GM19238 (cell line): ENCODE data around the gene PEA15.

Source experiments
- DNase-seq: peaks from one replicate; pipeline ENCODE4 v3.0.0; 2011; ENCODE audit warnings: low spot score; ENCODE audit not compliant: insufficient read length

PEA15 gene

DNA sequence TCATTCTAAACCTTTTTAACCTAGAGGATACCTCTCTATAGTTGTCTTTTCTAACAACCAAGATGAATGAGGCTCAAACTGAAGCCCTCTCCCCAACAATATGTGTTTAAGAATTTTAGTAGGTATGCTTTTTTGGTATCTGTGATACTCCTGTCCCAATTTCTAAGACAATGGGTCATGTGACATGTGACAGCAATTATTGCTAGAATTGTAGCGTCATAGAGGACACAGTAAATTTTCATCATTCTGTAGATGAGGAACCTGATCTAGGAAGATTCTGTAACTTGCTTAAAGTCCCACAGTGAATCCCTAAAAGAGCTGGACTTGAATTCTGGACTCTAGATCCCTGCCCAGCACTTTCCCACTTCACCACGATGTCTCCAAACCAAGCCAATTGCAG lies 26.5 kb upstream of the PEA15 start:
- no peak for DNase-seq

DNA sequence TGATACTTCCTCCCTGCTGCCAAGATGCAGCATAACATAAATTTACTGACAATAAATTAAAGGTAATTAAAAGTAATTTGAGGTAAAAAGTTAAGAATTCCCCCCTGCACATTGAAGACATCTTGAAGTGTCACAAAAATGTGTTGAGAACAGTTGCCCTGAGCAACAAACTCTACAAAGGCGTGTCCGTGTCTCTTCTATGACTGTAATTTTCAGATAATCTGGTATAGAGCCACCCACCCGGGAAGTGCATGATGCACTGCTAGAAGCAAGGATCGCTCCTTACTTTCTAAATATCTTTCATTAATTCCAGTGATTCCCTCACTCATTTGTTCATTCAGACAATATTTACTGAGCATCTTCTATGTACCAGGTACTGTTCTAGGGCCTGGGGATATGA lies 25.8 kb upstream of the PEA15 start:
- DNase-seq = no peak

DNA sequence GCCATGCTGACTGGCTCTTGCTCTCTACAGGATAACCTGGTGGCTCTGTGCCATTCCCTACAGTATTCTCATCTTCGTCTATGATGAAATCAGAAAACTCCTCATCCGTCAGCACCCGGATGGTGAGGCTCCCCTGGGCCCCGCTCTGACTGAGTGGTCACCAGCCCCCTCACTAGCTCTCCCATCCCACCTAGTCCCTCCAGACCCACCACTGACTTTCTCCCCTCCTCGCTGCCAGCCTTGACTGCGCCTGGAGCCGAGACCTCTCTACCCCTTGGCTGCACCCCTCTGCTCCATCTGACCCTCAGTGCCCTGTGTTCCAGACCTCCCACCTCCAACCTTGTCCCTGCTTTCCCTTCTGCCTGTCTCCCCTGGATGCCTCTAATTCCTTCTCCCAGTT lies 18.9 kb upstream of the PEA15 start:
- DNase-seq = no peak

DNA sequence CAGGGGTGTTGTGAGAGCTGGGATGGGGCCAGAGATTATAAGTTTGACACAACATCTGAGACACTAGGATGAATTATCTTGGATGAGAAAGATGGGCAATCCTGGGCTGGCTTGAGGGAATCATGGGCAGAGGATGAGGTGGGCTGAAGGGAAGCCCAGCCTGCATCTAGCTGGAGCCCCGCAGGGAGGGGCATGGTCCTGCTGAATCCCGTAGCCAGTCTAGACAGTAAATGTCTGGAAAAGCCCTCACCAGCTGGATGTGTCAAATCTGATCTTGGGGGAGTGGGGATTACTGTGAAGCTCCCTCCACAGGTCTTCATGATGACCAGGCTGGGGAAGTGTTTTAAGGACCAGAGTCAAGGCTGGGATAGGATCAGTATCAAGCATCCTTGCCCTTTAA lies 18.5 kb upstream of the PEA15 start:
- DNase-seq = no peak

DNA sequence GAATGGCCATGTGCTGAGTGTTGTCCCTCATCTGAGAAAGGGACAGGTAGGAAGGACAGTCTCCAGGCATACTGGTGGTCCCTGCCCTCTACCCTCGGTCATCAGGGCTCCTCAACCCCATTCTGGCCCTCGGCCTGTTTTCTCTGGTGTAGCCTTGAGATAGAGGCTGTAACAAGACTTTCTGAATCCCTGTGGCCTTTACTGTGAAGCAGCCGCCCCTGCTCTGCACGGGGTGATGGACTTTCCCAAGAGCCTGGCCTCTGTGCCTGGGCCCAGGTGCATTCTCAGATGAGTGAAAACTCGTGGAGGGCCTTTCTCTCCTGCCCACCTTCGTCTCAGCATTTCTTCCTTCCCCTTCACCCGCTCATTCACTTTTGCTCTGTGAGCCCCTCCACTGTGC lies 17.8 kb upstream of the PEA15 start:
- DNase-seq = no peak

DNA sequence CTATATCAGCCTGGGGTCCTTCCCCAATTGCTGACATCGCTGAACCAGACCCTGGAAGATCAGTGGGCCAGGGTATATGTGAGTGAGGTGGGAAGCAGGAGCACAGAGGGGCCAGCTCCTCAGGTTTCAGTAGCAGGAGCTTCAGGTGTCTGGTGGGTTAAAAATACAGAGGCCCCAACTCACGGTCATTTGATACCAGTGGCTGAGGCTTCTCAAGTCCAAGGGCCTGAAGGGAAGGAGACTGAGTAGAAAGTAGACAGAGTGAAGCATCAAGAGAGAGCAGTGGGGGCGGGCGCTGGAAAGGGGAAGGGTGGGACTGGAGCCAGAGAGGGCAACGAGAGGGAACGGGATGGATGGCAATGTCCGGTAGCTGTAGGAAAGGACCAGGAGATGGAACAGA lies 16.8 kb upstream of the PEA15 start:
- no peak for DNase-seq

DNA sequence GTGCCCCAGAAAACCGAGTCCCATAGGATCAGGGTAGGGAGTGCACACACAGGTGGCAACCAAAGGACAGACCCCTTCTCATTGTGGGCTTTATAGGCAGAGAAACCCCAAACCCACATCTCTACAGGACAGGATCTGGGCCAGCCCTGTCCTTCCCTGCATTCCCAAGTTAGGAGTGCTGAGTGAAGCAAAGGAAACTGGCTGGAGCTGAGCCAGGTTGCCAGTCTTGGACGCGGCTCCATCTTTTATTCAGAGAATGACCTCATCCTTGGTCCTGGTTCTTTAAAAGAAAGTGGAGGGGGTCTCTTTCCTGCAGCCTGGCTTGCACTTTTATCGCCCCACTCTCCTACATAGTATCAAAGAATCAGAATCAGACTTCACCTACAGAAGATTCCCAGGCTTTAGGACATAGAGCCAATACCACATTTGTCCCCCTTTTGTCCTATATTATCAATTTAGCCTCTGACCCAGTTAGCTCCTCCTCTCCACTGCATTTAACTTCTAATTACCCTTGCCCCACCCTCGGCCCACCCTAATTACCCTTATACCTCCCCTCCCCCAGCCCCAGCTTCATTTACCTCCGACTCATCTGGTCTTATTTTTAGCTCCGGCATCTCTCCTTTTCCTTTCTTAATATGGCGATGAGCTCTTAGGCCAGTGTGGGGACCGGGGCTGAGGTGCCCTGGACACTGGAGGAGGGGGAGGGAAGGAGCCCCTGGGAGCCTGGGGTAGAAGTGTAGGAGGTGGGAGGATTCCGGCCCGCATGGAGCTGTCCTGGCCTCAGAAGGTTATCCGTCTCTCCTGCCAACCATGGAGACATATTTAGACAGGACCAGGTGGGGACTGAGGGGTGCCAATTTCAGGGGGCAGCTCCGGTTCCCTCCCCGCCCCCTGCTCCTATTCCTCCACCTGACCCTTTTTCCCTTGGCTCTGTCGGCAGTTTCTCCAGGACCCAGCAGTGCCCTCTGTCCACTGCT lies 15.2 kb upstream of the PEA15 start, which contains the start of gene CASQ1:
Gene CASQ1, plus strand, starts transcription at position 927 of the 977 bp plus-strand sequence. CDS start 177 bp downstream, outside the sequence.
- DNase-seq = no peak

DNA sequence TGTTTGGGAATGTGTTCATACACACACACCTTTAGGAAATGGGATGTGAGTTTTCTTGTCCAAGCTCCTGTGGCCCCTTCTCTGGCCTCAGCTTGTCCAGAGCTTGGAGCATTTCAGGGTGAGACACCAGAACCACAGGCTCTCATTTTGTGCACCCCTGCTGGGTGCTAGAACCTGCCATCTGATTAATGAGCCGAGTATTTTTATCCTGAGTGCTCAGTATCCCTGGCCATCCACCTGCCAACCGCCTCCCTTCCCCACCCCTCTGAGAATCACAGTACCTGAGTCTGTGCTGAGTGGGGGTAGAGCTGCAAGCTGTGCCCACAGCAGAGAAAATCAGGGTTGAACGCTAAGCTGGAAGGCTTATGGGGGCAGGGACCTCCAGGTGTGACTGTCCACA lies 13.4 kb upstream of the PEA15 start:
- DNase-seq = no peak

DNA sequence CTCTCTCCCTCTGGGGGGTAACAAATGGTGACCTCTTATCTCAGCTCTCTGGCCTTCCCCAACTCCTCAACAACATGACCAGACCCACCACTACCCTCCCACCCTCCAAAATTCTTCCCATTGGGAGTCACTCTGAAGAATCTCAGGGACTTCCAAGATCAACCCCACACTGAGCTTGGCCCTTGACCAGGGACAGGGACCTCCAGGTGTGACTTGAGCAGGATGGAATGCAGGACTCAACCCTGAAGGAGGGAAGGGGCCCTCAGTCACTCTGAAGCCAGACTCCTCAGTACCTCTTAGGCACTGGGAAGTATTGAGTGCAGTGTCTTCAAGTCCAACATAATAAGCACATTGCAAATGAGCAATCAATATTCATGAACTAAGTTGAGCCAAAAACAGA lies 12.9 kb upstream of the PEA15 start:
- DNase-seq = no peak

DNA sequence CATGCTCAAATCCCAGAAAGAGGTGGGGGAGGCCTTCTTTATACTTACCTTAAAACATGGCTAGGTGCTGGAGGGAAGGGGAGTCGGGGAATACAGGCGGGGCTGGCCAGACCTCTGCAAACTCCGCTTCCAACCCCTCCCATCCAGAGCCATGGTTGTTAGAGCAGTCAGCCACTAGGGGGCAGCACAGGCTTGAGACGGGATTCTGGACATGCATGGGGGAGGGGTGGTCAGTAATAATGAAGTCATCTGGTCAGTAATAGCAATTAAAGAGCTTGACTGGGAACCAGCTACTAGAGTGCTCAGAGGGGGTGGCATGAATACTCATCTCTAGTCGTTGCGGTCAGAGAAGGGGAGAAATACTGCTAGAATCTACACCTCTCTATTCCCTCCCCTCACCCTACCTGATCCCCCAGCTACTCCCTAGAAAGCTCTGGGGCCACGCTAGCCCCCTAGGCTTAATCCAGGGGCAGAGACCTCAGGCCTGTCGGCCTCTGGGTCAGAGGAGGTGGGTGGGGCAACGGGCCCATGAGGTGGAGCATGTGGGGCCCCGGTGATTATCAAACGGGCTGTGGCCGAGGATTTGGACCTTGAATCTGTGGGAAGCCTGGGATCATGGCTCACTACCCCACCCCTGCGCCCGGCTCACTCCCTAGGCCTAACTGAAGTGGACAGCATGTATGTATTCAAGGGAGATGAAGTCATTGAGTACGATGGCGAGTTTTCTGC lies 11.9 kb upstream of the PEA15 start:
- DNase-seq = peak; percentile 63

DNA sequence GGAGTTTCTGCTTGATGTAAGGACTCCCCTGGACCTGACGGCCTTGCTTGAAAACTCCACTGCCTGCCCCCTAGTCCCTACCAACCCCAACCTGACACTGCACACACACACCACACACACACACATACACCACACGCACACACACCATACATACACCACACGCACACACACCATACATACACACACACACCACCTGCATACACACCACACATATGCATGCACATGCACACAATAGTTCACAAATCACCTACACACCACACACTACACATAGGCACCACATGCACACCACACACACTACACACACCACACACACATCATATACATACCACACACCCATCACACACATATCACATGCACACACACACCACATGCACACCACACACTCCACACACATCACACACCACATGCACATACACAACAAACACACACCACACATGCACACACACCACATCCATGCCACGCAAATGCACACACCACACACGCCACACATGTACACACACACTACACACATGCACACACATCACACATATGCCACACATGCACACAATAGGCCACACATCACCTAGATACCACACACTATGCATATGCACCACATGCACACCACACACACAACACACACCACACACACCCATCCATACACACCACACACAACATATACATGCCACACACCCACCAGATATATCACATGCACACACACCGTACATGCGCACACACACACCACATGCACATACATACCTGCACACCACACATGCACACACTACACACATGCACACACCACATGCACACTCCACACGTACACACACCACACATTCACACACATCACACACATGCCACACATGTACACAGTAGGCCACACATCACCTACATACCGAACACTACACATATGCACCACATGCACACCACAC lies 11.1 kb upstream of the PEA15 start:
- DNase-seq = no peak

DNA sequence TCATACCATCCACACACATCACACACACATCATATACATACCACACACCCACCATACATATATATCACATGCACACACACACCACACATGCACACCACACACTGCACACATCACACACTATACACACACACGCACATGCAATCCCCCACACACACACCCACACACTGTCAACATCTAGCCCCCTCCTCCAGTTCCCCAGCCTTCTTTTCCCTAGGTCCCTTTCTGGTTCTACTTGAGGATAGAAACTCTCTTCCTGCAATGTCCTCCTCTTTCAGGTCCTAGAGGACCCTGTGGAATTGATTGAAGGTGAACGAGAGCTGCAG lies 10.5 kb upstream of the PEA15 start:
- no peak for DNase-seq

DNA sequence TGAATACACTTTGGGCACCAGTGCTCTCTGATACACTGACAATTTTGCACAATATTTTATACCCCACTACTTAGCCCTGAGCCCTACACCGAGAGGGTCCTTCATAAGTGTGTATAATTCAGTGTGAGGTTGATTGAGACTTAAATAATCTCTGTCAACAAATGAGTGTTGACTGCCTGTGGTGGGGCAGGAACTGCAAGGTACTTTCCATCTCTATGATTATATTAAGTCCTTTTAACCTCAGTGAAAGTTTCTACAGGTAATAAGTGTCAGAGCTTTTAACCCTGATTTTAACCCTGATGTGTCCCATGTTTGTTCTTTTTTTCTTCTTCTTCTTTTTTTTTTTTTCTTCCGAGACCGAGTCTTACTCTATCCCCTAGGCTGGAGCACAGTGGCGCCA lies 9.0 kb upstream of the PEA15 start:
- no peak for DNase-seq

DNA sequence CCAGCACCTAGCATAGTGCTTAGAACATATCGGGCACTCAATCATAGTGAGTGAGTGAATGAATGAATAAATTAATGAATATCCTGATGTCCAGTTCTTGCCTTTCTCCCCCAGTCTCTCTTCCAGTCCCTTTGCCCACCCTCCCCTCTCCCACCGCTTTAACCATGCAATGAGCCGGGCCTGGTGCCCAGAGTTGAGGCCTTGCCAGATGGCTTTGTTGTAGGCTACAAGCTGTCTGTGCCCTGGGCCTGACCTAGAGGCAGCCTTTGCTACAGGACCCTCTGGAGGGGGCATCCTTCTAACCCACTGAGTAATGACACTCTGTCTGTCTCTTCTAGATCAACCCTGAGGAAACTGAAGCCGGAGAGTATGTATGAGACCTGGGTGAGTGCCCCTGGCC lies 8.0 kb upstream of the PEA15 start:
- DNase-seq = no peak

DNA sequence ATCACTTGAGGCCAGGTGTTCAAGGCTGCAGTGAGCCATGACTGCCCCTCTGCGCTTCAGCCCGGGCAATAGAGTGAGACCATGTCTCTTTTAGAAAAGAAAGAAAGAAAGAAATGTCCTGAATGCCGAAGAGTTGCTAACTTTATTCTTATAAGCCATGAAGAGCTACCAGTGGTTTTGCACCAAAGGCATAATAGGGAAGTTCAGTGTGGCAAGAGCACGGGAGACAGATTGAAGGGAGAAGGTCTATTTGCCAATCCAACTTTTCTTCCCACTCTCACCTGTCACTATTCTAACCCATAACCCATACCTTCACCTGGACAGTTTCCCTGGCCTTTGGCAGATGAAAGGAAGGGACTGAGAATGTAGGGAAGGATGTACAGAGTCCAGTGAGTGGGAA lies 4.4 kb upstream of the PEA15 start:
- no peak for DNase-seq

DNA sequence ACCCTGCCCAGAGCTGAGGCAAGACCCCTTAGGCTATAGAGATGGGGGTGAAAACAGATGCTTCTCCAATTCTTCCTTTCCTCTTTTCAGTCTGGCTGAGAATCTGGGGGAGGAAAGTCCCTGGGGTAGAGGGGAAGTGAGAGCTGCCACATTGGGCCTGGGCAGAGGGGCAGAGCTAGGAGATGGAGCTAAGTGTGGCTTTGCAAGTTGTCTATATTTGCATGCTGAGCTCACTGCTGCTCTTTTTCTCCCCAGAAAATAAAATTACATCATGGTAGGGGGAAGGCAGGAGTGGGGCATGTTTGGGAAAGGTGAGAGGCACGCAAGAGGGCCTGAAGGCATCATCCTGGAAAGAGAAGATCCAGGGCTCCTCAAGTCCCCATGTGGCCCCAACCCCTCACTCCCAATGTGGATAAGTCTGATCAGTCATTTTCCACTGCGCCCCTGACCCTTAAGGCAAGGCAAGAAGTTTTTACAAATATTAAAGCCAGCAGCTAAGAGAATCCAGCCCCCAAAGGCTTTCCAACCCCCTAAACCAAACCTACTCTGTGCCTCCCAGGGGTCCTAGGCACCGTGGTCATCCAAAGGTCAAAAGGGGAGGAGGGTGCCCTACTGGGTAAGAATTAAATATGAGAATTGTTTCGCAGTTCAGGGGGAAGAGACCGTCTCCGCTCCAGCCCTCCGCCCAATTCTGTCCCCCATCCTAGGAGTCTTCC lies 500 bp upstream of the PEA15 start:
- peak; percentile 65 for DNase-seq

DNA sequence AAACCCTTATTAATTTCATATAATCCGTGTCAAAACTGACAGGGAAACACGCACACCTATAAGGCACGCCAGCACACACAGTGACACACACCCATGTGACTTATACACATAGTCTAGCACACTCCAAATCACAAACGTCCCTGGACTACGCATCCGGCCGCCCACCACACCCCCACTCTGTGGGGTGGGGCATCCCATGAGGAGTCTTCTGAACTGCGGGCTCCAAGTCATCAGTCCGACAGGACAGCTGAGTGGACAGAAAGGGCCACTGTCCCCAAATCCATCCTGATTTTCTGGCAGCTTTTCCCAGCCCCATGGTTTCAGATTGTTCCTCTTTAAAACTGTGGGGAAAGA lies 829 bp downstream of the PEA15 start:
- DNase-seq = peak; percentile 47

DNA sequence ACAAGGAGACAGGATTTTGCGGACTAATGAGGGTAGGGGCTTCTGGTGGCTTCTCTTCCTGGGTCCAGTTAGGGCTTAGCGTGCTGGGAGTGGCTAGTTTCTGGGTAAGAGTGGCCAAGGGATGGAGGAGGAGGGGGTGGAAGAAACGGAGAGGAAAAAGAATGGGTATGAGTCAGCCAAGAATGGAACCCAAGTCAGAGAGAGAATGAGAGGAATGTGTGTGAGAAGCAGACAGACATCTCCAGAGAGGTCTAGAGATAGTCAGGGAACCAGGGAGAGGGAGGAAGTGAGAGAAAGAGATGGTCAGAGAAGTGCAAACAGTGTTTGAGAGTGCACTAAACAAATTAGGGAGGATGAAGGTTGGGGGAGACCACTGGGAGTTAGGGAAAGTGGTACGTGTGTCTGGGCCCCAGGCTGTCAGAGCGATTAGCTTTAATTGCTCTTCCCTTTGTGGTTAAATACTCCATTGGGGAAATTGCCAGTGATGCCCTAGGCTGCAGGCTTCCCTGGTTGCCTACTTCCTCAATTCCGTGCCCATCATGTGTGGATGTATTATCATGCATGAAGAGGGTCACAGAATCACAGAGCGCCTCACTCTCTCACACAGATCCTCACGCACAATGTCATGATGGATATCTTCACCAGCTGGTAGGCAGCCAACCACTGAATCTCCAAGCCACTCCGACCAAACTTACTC lies 1.4 kb downstream of the PEA15 start:
- no peak for DNase-seq

DNA sequence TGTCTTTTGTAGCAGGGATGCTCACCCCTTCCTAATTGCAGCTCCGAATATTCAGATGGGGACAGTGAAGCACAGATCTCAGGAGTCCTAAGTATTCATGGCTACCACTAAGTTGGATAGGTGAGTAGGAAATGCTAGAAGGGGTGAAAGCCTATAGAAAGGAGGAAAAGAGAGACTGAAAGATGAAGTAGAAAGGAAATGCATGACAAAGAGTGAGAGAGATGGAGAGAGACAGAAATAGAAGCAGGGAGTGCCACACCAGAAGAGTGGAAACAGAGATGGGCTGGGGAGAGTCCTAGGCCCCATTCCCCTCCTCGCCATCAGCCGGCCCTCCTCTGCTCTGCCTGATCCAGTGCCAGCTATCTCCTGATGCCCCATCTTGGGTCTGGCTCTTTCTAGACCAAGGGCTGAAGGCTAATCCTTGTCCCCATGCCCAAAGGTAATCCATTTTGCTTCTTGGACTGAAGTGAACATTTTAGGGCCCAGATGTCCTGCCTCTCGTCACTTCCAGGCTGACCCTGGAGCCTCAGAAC lies 2.0 kb downstream of the PEA15 start:
- DNase-seq = no peak
